ENCODE measurements around the gene PACRG.

- TF ChIP-seq SIN3A (IDR thresholded peaks at IDR 0.05; ENCODE audit: borderline replicate concordance, insufficient read depth, low read length) (no peak), POLR2AphosphoS5 (IDR thresholded peaks at IDR 0.05; ENCODE audit: low read depth, low read length) (no peak), TAF1 (IDR thresholded peaks at IDR 0.05; ENCODE audit: borderline replicate concordance, insufficient read depth, low read length) (no peak), REST (IDR thresholded peaks at IDR 0.05; ENCODE audit: insufficient read depth in 1 of 2, low read depth in 2 of 2, low read length in 2 of 2) (no peak)
These were observed 471.6 kb downstream of the PACRG start for GRCh38 chr6:163199371-163199770.
